Fibroblast of skin of left quadriceps (primary cell): Measurements from ENCODE around the gene CSMD2.
"Not testable (repeated sequence)": the region's sequence is repeated elsewhere in the genome, so short reads cannot be mapped to it uniquely, and the experiment has no call there.

Source experiments
- DNase-seq, 2 experiments: peaks; one replicate each; pipeline ENCODE4 v3.0.0-alpha.2; 2013; ENCODE audit warnings: low read depth in 2 of 2

CSMD2 gene

GRCh38 chr1:34108711-34109110 lies 56.3 kb downstream of the CSMD2 start:
- DNase-seq: no peak

GRCh38 chr1:34108269-34108668 lies 56.8 kb downstream of the CSMD2 start:
- DNase-seq: no peak

GRCh38 chr1:34101151-34101550 lies 63.9 kb downstream of the CSMD2 start:
- DNase-seq: peak; percentile 73 to 77

- no peak for DNase-seq
Observed at GRCh38 chr1:34100332-34100731, 64.7 kb downstream of the CSMD2 start.

- not testable (repeated sequence) for DNase-seq
Observed at GRCh38 chr1:34092399-34092798, 72.6 kb downstream of the CSMD2 start.

- DNase-seq: no peak
Observed at GRCh38 chr1:34089731-34090130, 75.3 kb downstream of the CSMD2 start.

- no peak for DNase-seq
Observed at GRCh38 chr1:34087986-34088385, 77.0 kb downstream of the CSMD2 start.

GRCh38 chr1:34086561-34086960 lies 78.5 kb downstream of the CSMD2 start:
- no peak for DNase-seq

GRCh38 chr1:34083974-34084373 lies 81.1 kb downstream of the CSMD2 start:
- no peak for DNase-seq

- not testable (repeated sequence) for DNase-seq
Observed at GRCh38 chr1:34082085-34082670, 82.9 kb downstream of the CSMD2 start.

GRCh38 chr1:34078383-34078782 lies 86.6 kb downstream of the CSMD2 start:
- no peak for DNase-seq

GRCh38 chr1:34075576-34075975 lies 89.5 kb downstream of the CSMD2 start:
- DNase-seq: no peak

GRCh38 chr1:34073028-34073695 lies 91.9 kb downstream of the CSMD2 start:
- no peak for DNase-seq

GRCh38 chr1:34070201-34070836 lies 94.7 kb downstream of the CSMD2 start:
- no peak for DNase-seq

GRCh38 chr1:34066981-34067603 lies 97.9 kb downstream of the CSMD2 start:
- DNase-seq: peak; percentile 90

- peak; percentile 30 to 36 for DNase-seq
Observed at GRCh38 chr1:34066166-34066565, 98.9 kb downstream of the CSMD2 start.

- DNase-seq: no peak
Observed at GRCh38 chr1:34065498-34065897, 99.5 kb downstream of the CSMD2 start.

- peak; percentile 32 to 39 for DNase-seq
Observed at GRCh38 chr1:34060901-34061415, 104.1 kb downstream of the CSMD2 start.

- no peak for DNase-seq
Observed at GRCh38 chr1:34060187-34060730, 104.8 kb downstream of the CSMD2 start.

GRCh38 chr1:34057347-34058130 lies 107.5 kb downstream of the CSMD2 start:
- DNase-seq: no peak

- peak; percentile 32 for DNase-seq
Observed at GRCh38 chr1:34055818-34056217, 109.2 kb downstream of the CSMD2 start.
